Activated naive CD8-positive, alpha-beta T cell treated with anti-CD3 and anti-CD28 coated beads, Interleukin-2, amount 10 ng/mL, durations not matched to agents 7 days and 5 days (primary cell): ENCODE measurements around the gene EPHA6. TPM values are rescaled to one million over a fixed set of nuclear protein-coding genes. Genes with fewer than 3 reads are reported as not detected.
"Not testable (repeated sequence)": the region's sequence is repeated elsewhere in the genome, so short reads cannot be mapped to it uniquely, and the experiment has no call there.

Experiments
- ATAC-seq: fragments of 150-1000 bp; cut with Tn5 transposase; one replicate; pipeline ENCODE4 v1.10.0; 2021; ENCODE audit warnings: low read depth, moderate library complexity
- POLR2A ChIA-PET: fragments of 350-600 bp; sonication (Branson Sonifier 250); formaldehyde crosslinking; loops from one replicate; lab custom pipeline; 2021; ENCODE audit warnings: antibody characterized with exemption; lab: Charles Lee
- DNase-seq: peaks from one replicate; pipeline ENCODE4 v3.0.0; 2021
- H3K27ac Mint-ChIP-seq: one replicate; pipeline ENCODE4 v1.8.0; 2022; ENCODE audit warnings: mild to moderate bottlenecking, mixed read lengths
- H3K27me3 Mint-ChIP-seq: one replicate; pipeline ENCODE4 v1.8.0; 2022; ENCODE audit warnings: mild to moderate bottlenecking, moderate library complexity, mixed read lengths
- H3K36me3 Mint-ChIP-seq: one replicate; pipeline ENCODE4 v1.8.0; 2021; ENCODE audit warnings: mild to moderate bottlenecking, mixed read lengths
- H3K4me1 Mint-ChIP-seq: one replicate; pipeline ENCODE4 v1.8.0; 2021; ENCODE audit warnings: mixed read lengths
- H3K4me3 Mint-ChIP-seq: one replicate; pipeline ENCODE4 v1.8.0; 2022; ENCODE audit warnings: mild to moderate bottlenecking, moderate library complexity, mixed read lengths
- H3K9me3 Mint-ChIP-seq: one replicate; pipeline ENCODE4 v1.8.0; 2021; ENCODE audit warnings: mixed read lengths
- total RNA-seq, 2 experiments: library from RNA; stranded (reverse); gene quantifications; one replicate each; pipeline ENCODE4 v1.2.3, GENCODE V29; 2021

Gene EPHA6
- total RNA-seq, 2 experiments from 2014 or later, result not detected

DNA sequence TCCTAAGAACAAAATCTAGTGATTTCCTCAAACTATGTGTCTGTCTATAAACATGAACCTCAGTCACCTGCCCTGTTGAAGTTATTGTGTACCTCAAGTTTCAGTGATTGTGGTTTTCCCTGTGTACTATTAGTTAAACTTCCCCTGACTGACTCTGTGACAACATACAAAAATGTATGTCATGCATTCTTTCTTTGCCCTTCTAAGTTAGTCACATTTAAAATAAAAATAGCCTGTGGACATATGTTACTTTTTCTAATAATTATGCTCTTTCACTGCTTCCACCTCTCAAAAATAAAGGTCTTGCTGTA, 29.8 kb downstream of the EPHA6 start:
- H3K9me3 Mint-ChIP-seq, result no peaks in the 10 kb centered on the region
- no peaks in the 10 kb centered on the region for H3K36me3 Mint-ChIP-seq
- H3K4me3 Mint-ChIP-seq, result no peak overlapping the region
- H3K4me1 Mint-ChIP-seq, result no peaks in the 10 kb centered on the region
- no peak for DNase-seq
- H3K27ac Mint-ChIP-seq, result no peak overlapping the region
- ATAC-seq, result no peak
- no peaks in the 10 kb centered on the region for H3K27me3 Mint-ChIP-seq
- POLR2A ChIA-PET, result no interaction called here

DNA sequence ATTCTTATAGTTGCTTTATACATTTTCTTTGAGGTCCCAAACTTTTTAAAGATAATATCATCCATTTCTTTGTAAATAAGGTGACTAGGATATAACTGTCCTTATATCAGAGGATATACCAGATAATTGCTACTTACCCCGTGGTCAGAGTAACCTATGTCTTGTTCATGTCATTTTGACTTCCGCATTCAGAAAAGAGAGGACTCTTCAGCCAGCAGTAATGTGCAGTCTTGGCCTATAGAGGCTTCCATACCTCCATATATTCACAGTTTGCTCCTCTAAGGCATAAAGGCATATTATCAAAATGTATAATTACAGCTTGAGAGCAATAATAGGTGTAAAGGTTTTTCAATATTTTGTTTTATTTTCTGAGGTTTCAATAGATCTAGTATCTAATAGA, 38.5 kb downstream of the EPHA6 start:
- POLR2A ChIA-PET, result no interaction called here
- Mint-ChIP-seq H3K27me3 (no peaks in the 10 kb centered on the region), H3K4me1 (no peaks in the 10 kb centered on the region), H3K4me3 (no peak overlapping the region), H3K36me3 (no peaks in the 10 kb centered on the region), H3K9me3 (no peaks in the 10 kb centered on the region), H3K27ac (no peak overlapping the region)
- DNase-seq, result no peak
- ATAC-seq, result no peak

DNA sequence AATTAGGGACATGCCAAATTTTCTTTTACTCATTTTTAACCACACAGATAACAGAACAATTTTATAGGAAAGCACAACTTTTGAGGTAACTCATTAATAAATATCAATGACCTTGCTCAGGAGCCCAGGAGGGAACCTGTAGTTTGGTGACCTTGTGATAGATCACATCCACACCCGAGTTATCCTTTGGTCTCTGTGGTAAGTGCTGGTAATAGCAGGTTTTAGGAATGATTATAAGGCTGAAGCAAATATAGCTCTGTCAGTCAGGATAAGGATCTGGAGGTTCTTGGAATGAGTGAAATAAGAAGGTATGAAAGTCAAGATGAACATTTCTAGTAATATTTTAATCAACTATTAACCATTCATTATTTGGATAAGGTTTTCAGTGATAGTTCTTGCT, 46.5 kb downstream of the EPHA6 start:
- DNase-seq (no peak), ATAC-seq (no peak)
- no peaks in the 10 kb centered on the region for H3K4me1 Mint-ChIP-seq
- POLR2A ChIA-PET, result no interaction called here
- no peak overlapping the region for H3K4me3 Mint-ChIP-seq
- H3K36me3 Mint-ChIP-seq, result no peaks in the 10 kb centered on the region
- no peaks in the 10 kb centered on the region for H3K27me3 Mint-ChIP-seq
- H3K27ac Mint-ChIP-seq, result no peak overlapping the region
- no peaks in the 10 kb centered on the region for H3K9me3 Mint-ChIP-seq

DNA sequence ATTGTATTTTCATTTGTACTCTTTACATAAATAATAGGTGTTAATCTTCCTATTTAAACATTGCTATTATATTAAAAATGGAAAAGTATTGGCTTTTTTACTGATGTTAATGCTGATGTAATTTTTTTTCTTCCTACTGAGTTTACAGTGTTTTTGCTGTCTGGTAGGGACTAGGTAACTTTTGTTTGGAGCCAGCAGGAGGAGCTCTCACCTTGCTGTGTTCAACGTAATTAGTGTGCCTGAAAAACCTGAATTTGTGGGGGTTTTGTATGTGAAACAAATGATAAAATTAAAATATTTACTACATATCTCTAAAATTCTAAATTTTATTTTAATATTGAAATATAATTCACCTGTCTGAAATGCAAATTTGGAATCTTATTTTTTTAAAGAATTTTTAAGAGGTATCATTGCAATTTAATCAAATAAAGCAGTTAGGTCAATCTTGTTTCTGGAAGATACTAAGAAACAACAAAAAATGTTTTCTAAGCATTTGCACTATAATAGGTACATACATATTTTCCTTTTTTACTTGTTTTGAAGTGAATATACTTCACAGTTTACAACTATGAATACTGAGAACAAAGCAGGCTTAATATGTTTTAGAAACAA, 48.8 kb downstream of the EPHA6 start:
- POLR2A ChIA-PET, result no interaction called here
- Mint-ChIP-seq H3K27ac (no peak overlapping the region), H3K4me1 (no peaks in the 10 kb centered on the region), H3K36me3 (no peaks in the 10 kb centered on the region), H3K9me3 (no peaks in the 10 kb centered on the region), H3K27me3 (no peaks in the 10 kb centered on the region), H3K4me3 (no peak overlapping the region)
- no peak for DNase-seq
- no peak for ATAC-seq

DNA sequence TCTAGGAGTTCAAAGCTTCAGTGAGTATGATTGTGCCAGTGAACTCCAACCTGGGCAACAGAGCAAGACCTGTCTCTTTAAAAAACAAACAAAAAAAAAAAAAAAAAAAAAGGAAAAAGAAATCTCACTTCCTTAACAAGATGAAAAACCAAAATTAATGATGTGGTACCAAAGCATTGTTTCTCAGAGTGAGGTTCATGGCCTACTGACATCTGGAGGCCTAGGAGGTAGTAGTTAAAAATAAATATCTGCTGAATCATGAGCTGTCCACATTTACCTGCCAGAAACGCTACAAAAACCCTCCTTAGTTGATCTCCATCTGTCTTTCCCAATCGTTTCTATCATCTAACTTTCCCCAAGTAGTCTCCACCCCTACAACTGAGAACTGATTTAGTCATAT, 51.2 kb downstream of the EPHA6 start:
- no peak for DNase-seq
- H3K4me3 Mint-ChIP-seq, result no peak overlapping the region
- H3K27me3 Mint-ChIP-seq, result no peaks in the 10 kb centered on the region
- H3K27ac Mint-ChIP-seq, result no peak overlapping the region
- POLR2A ChIA-PET, result no interaction called here
- H3K36me3 Mint-ChIP-seq, result no peaks in the 10 kb centered on the region
- no peak for ATAC-seq
- H3K9me3 Mint-ChIP-seq, result no peaks in the 10 kb centered on the region
- no peaks in the 10 kb centered on the region for H3K4me1 Mint-ChIP-seq

DNA sequence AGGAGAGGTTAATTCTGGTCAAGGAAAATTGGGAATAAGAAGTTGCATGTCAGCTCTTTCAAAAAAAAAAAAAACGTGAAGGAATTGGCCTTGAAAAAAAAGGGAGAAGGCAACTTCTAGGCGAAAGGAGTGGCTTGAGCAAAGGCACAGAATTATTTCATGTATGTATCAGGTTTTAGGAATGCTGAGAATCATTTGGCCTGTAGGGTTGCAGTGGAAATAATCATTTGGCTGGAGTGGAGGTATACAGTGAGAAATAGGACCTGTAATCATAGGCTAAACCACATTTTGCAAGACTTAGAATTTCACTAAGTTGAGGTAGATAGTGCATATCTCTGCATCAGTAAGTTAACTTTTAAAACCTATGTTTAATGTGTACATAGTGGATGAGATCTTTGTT, 54.9 kb downstream of the EPHA6 start:
- Mint-ChIP-seq H3K27me3 (no peaks in the 10 kb centered on the region), H3K4me1 (no peaks in the 10 kb centered on the region), H3K27ac (no peak overlapping the region), H3K9me3 (no peaks in the 10 kb centered on the region), H3K36me3 (no peaks in the 10 kb centered on the region), H3K4me3 (no peak overlapping the region)
- POLR2A ChIA-PET, result no interaction called here
- ATAC-seq, result no peak
- DNase-seq, result no peak

DNA sequence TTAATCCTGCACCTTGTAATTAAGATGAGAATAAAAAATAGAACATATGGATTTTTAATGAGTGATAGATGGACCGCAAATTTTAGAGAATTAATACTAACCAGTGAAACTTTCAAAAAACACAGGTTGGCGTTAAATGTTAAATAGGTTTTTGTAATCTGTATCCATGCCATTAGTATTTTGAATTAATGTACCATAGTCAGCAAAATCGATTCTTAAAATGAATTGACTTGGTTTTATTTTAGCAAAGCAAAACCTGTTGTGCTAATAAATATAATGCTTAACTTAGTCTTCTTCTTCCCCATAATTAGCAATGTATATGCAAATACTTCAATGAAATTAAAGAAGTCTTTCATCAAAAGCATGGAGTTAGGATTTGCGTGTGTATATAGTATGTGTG, 63.1 kb downstream of the EPHA6 start:
- Mint-ChIP-seq H3K36me3 (no peaks in the 10 kb centered on the region), H3K4me3 (no peak overlapping the region), H3K27me3 (no peaks in the 10 kb centered on the region), H3K4me1 (no peaks in the 10 kb centered on the region), H3K27ac (no peak overlapping the region), H3K9me3 (no peaks in the 10 kb centered on the region)
- POLR2A ChIA-PET, result no interaction called here
- no peak for DNase-seq
- no peak for ATAC-seq

DNA sequence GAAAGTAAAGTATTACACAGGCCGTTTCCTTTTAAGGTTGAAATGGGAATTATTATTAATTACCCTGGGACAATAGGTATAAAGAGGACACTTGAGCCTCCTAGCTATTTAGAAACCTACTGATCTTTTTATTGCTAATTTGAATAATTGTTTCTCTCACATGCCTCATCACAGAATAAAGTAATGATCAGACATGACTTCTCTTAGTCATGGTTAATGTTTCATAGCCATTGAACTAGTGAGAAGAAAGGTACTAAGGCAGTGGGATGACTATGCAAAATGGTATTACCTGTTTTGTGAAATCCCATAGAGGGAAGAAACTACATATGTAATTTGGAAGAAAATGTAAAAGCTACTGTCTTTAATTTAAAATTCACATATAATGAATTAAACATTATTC, 85.6 kb downstream of the EPHA6 start:
- no peaks in the 10 kb centered on the region for H3K36me3 Mint-ChIP-seq
- ATAC-seq (no peak), DNase-seq (no peak)
- H3K4me3 Mint-ChIP-seq, result no peak overlapping the region
- no peaks in the 10 kb centered on the region for H3K9me3 Mint-ChIP-seq
- H3K4me1 Mint-ChIP-seq, result no peaks in the 10 kb centered on the region
- POLR2A ChIA-PET, result no interaction called here
- no peaks in the 10 kb centered on the region for H3K27me3 Mint-ChIP-seq
- no peak overlapping the region for H3K27ac Mint-ChIP-seq

DNA sequence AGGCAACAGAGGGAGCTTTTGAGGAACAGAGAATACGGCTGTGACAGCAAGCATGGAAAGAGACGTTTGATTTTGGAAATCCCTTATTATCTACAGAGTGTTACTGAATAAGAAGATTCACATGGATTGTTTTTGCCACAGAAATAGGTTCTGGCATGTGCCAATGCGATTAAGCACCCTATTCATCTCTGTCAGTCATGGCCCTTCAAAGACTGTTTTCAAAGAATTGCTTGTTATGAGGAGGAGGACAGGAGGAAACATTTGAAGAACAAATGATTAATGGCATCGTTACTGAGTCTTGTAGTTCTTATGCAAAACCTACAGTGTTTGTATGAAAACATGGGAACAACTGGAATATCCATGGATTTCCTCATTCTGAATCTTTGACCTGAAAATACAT, 86.2 kb downstream of the EPHA6 start:
- no peak for ATAC-seq
- H3K27ac Mint-ChIP-seq, result no peak overlapping the region
- H3K9me3 Mint-ChIP-seq, result no peaks in the 10 kb centered on the region
- no peaks in the 10 kb centered on the region for H3K27me3 Mint-ChIP-seq
- no peaks in the 10 kb centered on the region for H3K4me1 Mint-ChIP-seq
- no peak overlapping the region for H3K4me3 Mint-ChIP-seq
- DNase-seq, result no peak
- POLR2A ChIA-PET, result no interaction called here
- no peaks in the 10 kb centered on the region for H3K36me3 Mint-ChIP-seq

DNA sequence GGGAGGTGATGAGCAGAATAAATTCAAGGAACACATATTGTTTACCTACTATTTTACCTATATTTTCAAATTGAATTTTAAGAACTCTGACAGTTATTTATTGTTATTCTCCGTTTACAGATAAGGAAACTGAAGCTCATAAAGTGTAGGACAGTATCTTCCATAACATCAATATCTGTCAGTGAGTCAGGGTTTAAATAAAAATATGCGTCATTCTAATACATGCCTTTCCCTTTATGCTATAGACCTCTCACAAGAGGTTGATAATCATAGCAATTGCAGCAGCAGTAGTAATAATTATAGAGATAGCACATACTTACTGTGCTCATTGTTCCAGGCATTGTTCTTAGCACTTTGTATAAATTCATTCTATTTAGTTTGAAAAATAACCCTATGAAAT, 101.1 kb downstream of the EPHA6 start:
- Mint-ChIP-seq H3K27ac (no peak overlapping the region), H3K4me3 (no peak overlapping the region), H3K27me3 (no peaks in the 10 kb centered on the region), H3K4me1 (no peaks in the 10 kb centered on the region), H3K36me3 (no peaks in the 10 kb centered on the region), H3K9me3 (peaks cover 2% of the 10 kb centered on the region)
- no peak for DNase-seq
- POLR2A ChIA-PET, result no interaction called here
- no peak for ATAC-seq

DNA sequence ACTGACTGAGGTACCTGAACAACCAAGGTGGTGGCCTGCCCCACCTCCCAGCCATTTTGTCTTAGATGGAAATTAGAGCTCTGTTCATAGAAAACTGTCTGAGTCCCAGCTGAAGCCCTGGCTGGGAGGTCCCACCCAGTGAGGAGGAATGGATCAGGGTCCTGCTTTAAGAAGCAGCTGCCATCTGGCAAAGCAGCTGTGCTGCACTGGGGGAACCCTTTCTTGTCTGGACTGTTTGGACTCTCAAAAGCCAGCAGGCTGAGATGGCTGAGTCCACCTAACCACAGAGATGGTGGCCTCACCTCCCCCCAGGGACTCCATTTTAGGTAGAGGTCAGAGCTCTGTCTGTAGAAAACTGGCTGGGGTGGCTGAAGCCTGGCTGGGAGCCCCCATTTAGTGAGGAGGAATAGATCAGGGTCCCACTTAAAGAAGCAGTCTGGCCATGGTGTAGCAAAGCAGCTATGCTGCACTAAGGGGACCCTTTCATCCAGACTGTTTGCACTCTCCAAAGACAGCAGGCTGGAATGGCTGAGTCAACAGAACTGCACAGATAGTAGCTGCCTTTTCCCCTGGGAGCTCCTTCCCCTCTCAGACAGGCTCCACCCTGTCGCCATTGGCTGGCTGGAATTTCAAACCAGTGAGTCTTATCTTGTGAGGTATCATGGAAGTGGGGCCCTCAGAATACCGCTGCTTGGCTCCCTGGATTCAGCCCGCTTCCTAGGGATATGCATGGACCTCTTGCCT, 116.9 kb downstream of the EPHA6 start:
- no peak for DNase-seq
- POLR2A ChIA-PET, result no interaction called here
- H3K9me3 Mint-ChIP-seq, result peaks cover 10% of the 10 kb centered on the region

DNA sequence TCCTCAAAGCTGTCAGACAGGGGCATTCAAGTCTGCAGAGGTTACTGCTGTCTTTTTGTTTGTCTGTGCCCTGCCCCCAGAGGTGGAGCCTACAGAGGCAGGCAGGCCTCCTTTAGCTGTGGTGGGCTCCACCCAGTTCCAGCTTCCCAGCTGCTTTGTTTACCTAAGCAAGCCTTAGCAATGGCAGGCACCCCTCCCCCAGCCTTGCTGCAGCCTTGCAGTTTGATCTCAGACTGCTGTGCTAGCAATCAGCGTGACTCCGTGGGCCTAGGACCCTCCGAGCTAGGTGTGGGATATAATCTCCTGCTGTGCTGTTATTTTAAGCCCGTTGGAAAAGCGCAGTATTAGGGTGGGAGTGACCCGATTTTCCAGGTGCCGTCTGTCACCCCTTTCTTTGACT, 127.7 kb downstream of the EPHA6 start:
- ATAC-seq, H3K9me3 Mint-ChIP-seq, H3K36me3 Mint-ChIP-seq, H3K4me3 Mint-ChIP-seq, H3K27ac Mint-ChIP-seq, DNase-seq, POLR2A ChIA-PET, H3K4me1 Mint-ChIP-seq, H3K27me3 Mint-ChIP-seq: not testable (repeated sequence)

More for the DNA sequence above, 116.9 kb downstream of the EPHA6 start:
- no peak for ATAC-seq
- no peaks in the 10 kb centered on the region for H3K36me3 Mint-ChIP-seq
- H3K27ac Mint-ChIP-seq, result no peak overlapping the region
- no peaks in the 10 kb centered on the region for H3K4me1 Mint-ChIP-seq
- no peak overlapping the region for H3K4me3 Mint-ChIP-seq
- H3K27me3 Mint-ChIP-seq, result no peaks in the 10 kb centered on the region

DNA sequence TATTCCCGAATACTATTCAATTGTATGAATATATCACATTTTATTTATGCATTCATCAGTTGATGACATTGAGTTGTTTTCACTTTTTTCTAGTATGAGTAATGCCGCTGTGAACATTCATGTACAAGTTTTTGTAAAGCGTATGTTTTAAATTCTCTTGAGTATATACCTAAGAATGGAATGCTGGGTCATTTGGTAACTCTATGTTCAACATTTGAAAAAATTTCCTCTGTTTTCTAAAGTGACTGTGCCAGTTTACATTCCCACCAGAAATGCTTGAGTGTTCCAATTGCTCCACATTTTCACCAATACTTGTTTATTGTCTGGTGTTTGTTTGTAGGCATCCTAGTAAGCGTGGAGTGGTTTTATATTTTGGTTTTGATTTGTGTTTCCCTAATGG, 144.5 kb downstream of the EPHA6 start:
- Mint-ChIP-seq H3K27ac (no peak overlapping the region), H3K36me3 (no peaks in the 10 kb centered on the region), H3K4me3 (no peak overlapping the region), H3K9me3 (peaks cover 2% of the 10 kb centered on the region), H3K4me1 (no peaks in the 10 kb centered on the region), H3K27me3 (no peaks in the 10 kb centered on the region)
- no peak for ATAC-seq
- POLR2A ChIA-PET, result no interaction called here
- no peak for DNase-seq

DNA sequence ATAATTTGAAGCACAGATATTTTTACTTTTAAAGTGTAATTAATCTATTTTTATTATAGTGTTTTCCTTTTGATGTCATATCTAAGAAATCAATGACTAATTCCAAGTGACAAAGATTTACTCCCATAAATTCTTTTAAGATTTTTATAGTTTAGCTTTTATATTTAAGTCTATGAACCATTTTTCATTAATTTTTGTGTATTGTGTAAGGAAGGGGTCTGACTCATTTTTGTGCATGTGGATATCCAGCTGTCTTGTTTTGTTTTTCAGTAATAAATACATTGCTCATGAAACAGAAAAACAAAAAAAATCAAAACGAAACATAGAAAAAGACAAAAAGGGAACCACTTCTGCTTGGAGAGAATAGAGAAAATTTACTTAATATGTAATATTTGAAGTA, 145.1 kb downstream of the EPHA6 start:
- Mint-ChIP-seq H3K27me3 (no peaks in the 10 kb centered on the region), H3K4me3 (no peak overlapping the region), H3K27ac (no peak overlapping the region), H3K4me1 (no peaks in the 10 kb centered on the region), H3K9me3 (peaks cover 2% of the 10 kb centered on the region), H3K36me3 (no peaks in the 10 kb centered on the region)
- DNase-seq (no peak), ATAC-seq (no peak)
- POLR2A ChIA-PET, result no interaction called here
